B cell (primary cell): ENCODE data around the gene MYCBPAP.

ENCODE experiments used
- EZH2 ChIP-seq: IDR thresholded peaks from 2 replicates; pipeline ENCODE4 v1.6.1; 2012; ENCODE audit warnings: borderline replicate concordance, low read depth, mild to moderate bottlenecking, moderate library complexity, low read length; ENCODE audit not compliant: insufficient read depth, poor library complexity, severe bottlenecking
- TF ChIP-seq, protein P1 (sequence below): fragments of 200-600 bp; IDR thresholded peaks from one replicate; pipeline ENCODE4 v1.8.0; 2022; ENCODE audit warnings: antibody characterized with exemption, mild to moderate bottlenecking

DNA sequence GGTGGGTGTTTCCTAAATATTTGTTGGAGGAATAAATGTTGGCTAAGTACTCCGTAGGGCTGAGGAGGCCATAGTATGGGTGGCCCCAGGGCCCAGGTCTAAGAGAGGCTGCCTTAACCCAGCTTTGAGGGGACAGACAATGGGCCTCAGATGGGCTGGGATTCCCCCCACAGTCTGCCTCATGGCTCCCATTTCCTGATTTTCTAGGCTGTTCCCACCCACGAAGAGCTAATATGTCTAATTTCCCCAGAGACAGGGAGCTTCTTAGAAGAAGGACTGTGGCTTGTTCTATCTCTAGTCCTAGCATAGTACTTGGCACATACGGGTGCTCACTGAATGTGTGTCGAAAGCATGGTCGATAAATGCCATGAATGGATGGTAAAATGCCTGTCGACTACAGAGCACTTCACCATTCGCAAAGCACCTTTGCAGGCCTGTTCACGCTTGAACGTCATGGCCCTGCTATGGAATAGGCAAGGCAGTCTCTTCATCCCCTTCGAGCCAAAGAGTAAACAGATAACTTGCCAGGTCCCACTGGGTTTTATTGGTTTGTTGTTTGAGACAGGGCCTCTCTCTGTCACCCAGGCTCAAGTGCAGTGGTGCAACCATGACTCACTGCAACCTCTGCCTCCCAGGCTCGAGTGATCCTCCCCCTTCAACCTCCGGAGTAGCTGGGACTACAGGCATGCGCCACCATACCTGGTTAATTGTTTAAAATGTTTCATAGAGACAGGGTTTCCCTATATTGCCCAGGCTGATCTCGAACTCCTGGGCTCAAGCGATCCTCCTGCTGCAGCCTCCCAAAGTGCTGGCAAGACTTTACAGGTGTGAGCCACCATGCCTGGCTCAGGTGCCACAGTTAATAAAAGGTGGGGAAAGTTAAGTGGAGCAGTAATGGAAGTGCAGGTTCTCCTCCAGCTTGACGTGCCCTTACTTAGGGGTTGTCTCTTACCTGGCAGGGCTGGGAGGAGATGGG lies 49.2 kb upstream of the MYCBPAP start:
- TF ChIP-seq, protein P1, sequence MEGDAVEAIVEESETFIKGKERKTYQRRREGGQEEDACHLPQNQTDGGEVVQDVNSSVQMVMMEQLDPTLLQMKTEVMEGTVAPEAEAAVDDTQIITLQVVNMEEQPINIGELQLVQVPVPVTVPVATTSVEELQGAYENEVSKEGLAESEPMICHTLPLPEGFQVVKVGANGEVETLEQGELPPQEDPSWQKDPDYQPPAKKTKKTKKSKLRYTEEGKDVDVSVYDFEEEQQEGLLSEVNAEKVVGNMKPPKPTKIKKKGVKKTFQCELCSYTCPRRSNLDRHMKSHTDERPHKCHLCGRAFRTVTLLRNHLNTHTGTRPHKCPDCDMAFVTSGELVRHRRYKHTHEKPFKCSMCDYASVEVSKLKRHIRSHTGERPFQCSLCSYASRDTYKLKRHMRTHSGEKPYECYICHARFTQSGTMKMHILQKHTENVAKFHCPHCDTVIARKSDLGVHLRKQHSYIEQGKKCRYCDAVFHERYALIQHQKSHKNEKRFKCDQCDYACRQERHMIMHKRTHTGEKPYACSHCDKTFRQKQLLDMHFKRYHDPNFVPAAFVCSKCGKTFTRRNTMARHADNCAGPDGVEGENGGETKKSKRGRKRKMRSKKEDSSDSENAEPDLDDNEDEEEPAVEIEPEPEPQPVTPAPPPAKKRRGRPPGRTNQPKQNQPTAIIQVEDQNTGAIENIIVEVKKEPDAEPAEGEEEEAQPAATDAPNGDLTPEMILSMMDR: no peak
- TF ChIP-seq EZH2: no peak
